Parietal lobe (tissue), 1 donor: ENCODE measurements around the gene TMCO2. TPM values are rescaled to one million over a fixed set of nuclear protein-coding genes. Genes with fewer than 3 reads are reported as not detected.

ENCODE experiments used
- total RNA-seq: library from RNA; depleted of rRNA; stranded (reverse); fragments of >200 nt; gene quantifications from one replicate; pipeline ENCODE4 v1.2.3, GENCODE V29; 2014

Gene TMCO2
- not detected for total RNA-seq

DNA sequence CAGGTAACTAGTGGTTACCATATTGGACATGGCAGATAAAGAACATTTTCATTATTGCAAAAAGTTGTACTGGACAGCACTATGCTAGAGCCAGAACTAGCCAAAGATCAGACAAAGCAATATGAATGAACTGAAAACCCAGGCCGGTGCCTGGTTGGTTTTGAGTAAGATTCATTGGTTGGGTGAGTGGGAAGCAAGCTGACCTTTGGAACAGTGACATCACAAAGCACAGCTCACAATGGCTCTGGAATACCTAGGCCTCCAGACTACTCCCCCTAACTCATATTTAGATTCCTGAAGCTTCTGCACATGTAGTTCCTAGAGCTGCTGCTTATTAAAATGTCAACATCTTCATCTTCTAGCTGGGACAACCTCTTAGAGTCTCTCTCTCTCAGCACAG, at the start of gene TMCO2:
TSS of gene TMCO2 (plus strand) at position 283 of the 400 bp plus-strand sequence. CDS start at position 340, 57 bp downstream.

DNA sequence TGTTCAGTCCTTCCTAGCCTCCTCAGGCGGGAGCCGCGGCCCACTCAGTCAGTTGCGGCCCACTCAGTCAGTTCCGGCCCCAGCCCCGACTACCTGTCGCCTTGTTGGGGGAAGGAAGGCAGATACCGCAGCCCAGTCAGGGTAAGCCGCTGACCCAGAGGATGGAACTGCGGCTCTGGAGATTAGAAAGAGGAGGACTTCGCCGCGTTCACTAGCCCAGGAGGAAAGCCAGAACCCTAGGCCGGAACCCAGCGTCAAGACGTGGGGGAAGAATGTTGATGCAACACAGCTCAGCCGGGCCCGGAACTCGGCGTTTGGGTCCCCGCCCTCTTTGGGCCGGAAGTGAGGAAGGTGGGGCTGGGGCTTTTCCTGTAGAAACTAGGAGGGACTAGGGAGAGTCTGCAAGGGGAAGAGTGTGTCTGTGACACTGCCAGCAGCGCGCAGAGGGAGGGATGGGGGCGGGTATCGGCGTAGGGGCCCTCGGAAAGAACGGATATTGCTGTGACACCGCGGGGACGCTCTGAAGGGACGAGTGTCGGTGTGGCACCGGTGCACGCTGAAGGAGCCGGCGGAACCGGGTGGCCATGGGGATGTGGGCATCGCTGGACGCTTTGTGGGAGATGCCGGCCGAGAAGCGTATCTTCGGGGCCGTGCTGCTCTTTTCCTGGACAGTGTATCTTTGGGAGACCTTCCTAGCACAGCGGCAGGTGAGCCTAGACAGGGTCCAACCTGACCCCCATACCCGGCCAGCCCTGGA, 10.1 kb downstream of the TMCO2 start, which contains the start of gene ZMPSTE24:
TSS of gene ZMPSTE24 (plus strand) at position 549 of the 757 bp plus-strand sequence. CDS start at position 585, 36 bp downstream.

Other genes with a start within 250 kb of the TMCO2 start
- gene CAP1, start 207.2 kb upstream of the TMCO2 start, total RNA-seq = 112 TPM
- gene PPT1, start 150.7 kb upstream of the TMCO2 start, total RNA-seq = 48.5 TPM
- 65.4 TPM for gene RLF, start 86.5 kb upstream of the TMCO2 start, total RNA-seq
- 39.8 TPM for gene ZMPSTE24, start 10.3 kb downstream of the TMCO2 start, total RNA-seq
- 14.7 TPM for gene COL9A2, start 69.3 kb downstream of the TMCO2 start, total RNA-seq
- 30.0 TPM for gene SMAP2, start 125.8 kb downstream of the TMCO2 start, total RNA-seq
- gene ZFP69B, start 202.5 kb downstream of the TMCO2 start, total RNA-seq = 23.8 TPM
- 15.3 TPM for gene ZFP69, start 229.4 kb downstream of the TMCO2 start, total RNA-seq